ENCODE results near the gene CYB561A3.
A peak's percentile ranks its signal among the peaks of the same experiment; 100 is the strongest.

DNA sequence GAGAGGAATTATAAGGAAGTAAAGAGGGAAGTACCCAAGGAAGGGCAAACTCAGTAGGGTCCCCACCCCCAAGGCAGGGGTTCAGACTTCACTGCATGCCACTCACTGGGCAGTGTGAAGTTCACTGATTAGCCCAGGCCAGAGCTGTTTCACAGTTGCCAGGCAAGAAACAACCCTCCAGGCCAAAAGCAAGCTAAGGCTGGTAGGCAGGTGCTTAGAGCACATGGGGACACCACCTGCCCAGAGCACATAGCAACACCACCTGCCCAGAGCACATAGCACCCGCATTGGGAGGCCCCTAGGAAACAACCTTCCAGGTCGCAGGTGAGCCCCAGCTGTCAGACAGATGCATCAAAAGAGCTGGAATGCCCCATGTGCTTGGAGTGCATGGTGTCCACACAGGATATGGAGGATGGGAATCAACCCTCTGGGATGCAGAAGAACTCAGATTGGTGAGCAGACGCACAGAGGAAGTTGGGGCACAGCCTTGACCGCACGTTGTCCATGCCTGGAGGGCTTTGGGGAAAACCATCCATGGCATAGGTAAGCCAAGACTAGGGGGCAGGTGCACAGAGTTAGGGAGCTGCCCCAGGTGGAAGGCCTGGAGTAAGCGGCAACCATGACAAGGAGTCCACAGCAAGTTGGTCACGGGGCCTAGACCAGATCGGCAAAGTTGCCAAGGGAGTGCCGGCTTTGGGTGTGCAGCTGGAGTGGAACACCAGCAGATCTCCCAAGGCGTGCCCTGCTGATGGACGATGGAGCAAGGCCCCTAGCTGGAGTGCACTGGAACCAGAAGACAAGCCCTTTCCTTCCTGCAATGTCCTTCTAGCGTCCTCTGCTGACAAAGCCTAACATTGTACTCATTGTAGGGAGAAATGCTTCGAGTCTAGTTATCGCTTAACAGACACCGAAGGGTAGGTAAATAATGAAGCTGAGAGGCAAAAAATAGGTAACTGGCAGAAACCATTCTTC, 22.9 kb upstream of the CYB561A3 start:
- TF ChIP-seq, protein P1, sequence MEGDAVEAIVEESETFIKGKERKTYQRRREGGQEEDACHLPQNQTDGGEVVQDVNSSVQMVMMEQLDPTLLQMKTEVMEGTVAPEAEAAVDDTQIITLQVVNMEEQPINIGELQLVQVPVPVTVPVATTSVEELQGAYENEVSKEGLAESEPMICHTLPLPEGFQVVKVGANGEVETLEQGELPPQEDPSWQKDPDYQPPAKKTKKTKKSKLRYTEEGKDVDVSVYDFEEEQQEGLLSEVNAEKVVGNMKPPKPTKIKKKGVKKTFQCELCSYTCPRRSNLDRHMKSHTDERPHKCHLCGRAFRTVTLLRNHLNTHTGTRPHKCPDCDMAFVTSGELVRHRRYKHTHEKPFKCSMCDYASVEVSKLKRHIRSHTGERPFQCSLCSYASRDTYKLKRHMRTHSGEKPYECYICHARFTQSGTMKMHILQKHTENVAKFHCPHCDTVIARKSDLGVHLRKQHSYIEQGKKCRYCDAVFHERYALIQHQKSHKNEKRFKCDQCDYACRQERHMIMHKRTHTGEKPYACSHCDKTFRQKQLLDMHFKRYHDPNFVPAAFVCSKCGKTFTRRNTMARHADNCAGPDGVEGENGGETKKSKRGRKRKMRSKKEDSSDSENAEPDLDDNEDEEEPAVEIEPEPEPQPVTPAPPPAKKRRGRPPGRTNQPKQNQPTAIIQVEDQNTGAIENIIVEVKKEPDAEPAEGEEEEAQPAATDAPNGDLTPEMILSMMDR (IDR thresholded peaks at IDR 0.05; ENCODE audit: insufficient read depth, low read depth, low read length), result peak; percentile 37
- TF ChIP-seq EZH2 (IDR thresholded peaks at IDR 0.05; ENCODE audit: insufficient read depth, low read length), result no peak

Measured in astrocyte (in vitro differentiated cells and primary cell).